Hepatocyte (in vitro differentiated cells): Measurements from ENCODE around the gene ALPL. TPM values are rescaled to one million over a fixed set of nuclear protein-coding genes. Genes with fewer than 3 reads are reported as not detected.

Experiments used
- DNase-seq: peaks from one replicate; pipeline ENCODE4 v3.0.0-alpha.2; 2016; ENCODE audit warnings: low spot score
- H2AFZ ChIP-seq: fragments of 200-600 bp; sonication (generic); 2 replicates; pipeline ENCODE4 v1.6.0; 2016; ENCODE audit warnings: antibody characterized with exemption, mild to moderate bottlenecking
- H3K27ac ChIP-seq: fragments of 200-600 bp; sonication (generic); 2 replicates; pipeline ENCODE4 v1.5.1; 2016; ENCODE audit warnings: mild to moderate bottlenecking
- H3K27me3 ChIP-seq: fragments of 200-600 bp; sonication (generic); 2 replicates; pipeline ENCODE4 v1.6.1; 2016
- H3K36me3 ChIP-seq: fragments of 200-600 bp; sonication (generic); replicated peaks from 2 replicates; pipeline ENCODE4 v1.5.1; 2016; ENCODE audit warnings: low read depth; ENCODE audit not compliant: insufficient read depth
- H3K4me1 ChIP-seq: fragments of 200-600 bp; sonication (generic); 2 replicates; pipeline ENCODE4 v1.5.1; 2016; ENCODE audit warnings: mild to moderate bottlenecking, moderate library complexity; ENCODE audit not compliant: insufficient read depth
- H3K4me2 ChIP-seq: fragments of 200-600 bp; sonication (generic); 2 replicates; pipeline ENCODE4 v1.6.0; 2016
- H3K4me3 ChIP-seq: fragments of 200-600 bp; sonication (generic); 2 replicates; pipeline ENCODE4 v1.5.1; 2016; ENCODE audit warnings: mild to moderate bottlenecking
- H3K79me2 ChIP-seq: fragments of 200-600 bp; sonication (generic); 2 replicates; pipeline ENCODE4 v1.6.0; 2017; ENCODE audit warnings: mild to moderate bottlenecking
- H3K9me2 ChIP-seq: fragments of 200-600 bp; sonication (generic); replicated peaks from 2 replicates; pipeline ENCODE4 v1.6.0; 2017; ENCODE audit warnings: mild to moderate bottlenecking; ENCODE audit not compliant: insufficient read depth
- H3K9me3 ChIP-seq: fragments of 200-600 bp; sonication (generic); 2 replicates; pipeline ENCODE4 v1.5.1; 2016; ENCODE audit warnings: low read depth, mild to moderate bottlenecking
- H4K20me1 ChIP-seq: fragments of 200-600 bp; sonication (generic); 2 replicates; pipeline ENCODE4 v1.6.0; 2016; ENCODE audit warnings: mild to moderate bottlenecking; ENCODE audit not compliant: insufficient read depth, poor library complexity, severe bottlenecking
- CTCF ChIP-seq: fragments of 200-600 bp; sonication (generic); IDR thresholded peaks from 2 replicates; pipeline ENCODE4 v1.5.1; 2016; ENCODE audit warnings: antibody characterized with exemption, mild to moderate bottlenecking; ENCODE audit not compliant: poor library complexity
- EZH2 ChIP-seq: fragments of 200-600 bp; sonication (generic); IDR thresholded peaks from 2 replicates; pipeline ENCODE4 v1.6.1; 2016; ENCODE audit warnings: antibody characterized with exemption, mild to moderate bottlenecking, borderline replicate concordance
- EZH2phosphoT487 ChIP-seq: fragments of 200-600 bp; sonication (generic); IDR thresholded peaks from one replicate; pipeline ENCODE4 v1.6.1; 2018; ENCODE audit warnings: antibody characterized with exemption, mild to moderate bottlenecking, low read depth, moderate library complexity; ENCODE audit not compliant: unreplicated experiment, severe bottlenecking
- WGBS: methylation state at CpG from one replicate; pipeline ENCODE4 v1.1.6; 2016; ENCODE audit warnings: low lambda C conversion rate; ENCODE audit errors: missing lambda C conversion rate; 5-methylcytosine and 5-hydroxymethylcytosine counted together
- polyA plus RNA-seq: library from polyadenylated mRNA; unstranded; fragments of >200 nt; fragmentation: Nextera tagmentation; extraction: Ambion mirVana; gene quantifications from 2 replicates; pipeline ENCODE4 v1.2.1, GENCODE V29; 2016
- total RNA-seq: library from RNA; depleted of rRNA; stranded (reverse); fragments of >200 nt; gene quantifications from 2 replicates; pipeline ENCODE4 v1.2.3, GENCODE V29; 2014

Gene ALPL
- total and polyA plus RNA-seq, 2 experiments from 2014 or later: 2.2 to 6.0 TPM

- DNase-seq: no peak
- TF ChIP-seq EZH2 (no peak), EZH2phosphoT487 (no peak), CTCF (no peak)
- H3K4me1 ChIP-seq: no peaks in the 10 kb centered on the region
- WGBS: 94% methylated on average over 11 of the region's 11 CpGs
- H4K20me1 ChIP-seq: no peaks in the 10 kb centered on the region
- H3K36me3 ChIP-seq: no peaks in the 10 kb centered on the region
- no peak overlapping the region for H2AFZ ChIP-seq
- H3K9me3 ChIP-seq: no peaks in the 10 kb centered on the region
- H3K4me3 ChIP-seq: no peak overlapping the region
- no peak overlapping the region for H3K27ac ChIP-seq
- H3K27me3 ChIP-seq: no peaks in the 10 kb centered on the region
- H3K79me2 ChIP-seq: no peaks in the 10 kb centered on the region
- H3K4me2 ChIP-seq: no peak overlapping the region
- H3K9me2 ChIP-seq: no peaks in the 10 kb centered on the region
These were observed 20.1 kb upstream of the ALPL start for GRCh38 chr1:21489146-21489545.

DNA sequence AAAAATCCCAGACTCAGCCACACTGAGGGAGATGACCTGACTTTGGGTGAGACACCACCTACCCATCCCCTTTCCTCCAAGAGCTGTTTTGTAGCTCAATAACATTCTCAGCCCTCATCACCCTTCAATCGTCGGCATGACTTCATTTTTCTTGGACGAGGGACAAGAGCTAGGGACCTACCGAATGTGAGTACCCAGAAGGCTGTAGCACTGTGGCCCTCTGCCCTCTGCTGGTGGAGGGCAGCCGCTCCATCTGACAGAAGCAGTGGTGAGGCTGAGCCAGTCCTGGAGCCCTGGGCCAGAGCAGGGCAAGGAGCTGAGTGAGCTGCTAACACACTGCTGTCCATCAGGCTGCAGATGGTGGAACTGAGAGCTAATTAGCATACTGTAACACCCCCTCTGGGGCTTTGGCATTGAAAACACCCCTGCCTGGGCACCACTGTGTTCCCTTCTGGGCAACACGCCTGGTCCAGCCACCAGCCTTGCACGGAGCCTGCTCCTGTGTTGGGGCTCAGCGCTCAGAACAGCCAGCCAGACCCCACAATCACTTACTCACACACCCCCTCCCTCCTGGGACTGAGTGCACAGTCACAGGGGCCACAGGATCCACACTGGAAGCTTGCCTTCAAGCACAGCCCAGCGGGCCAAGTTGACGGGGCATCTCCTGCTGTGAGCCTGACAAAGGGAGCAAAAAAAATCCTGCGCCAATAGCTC, 18.3 kb upstream of the ALPL start:
- Histone ChIP-seq H3K9me3 (no peaks in the 10 kb centered on the region), H3K4me2 (no peak overlapping the region), H3K4me3 (no peak overlapping the region), H3K4me1 (no peaks in the 10 kb centered on the region), H3K79me2 (no peaks in the 10 kb centered on the region), H4K20me1 (no peaks in the 10 kb centered on the region), H3K27me3 (no peaks in the 10 kb centered on the region), H2AFZ (no peak overlapping the region), H3K36me3 (no peaks in the 10 kb centered on the region), H3K9me2 (no peaks in the 10 kb centered on the region), H3K27ac (no peak overlapping the region)
- TF ChIP-seq CTCF (peak; percentile 73), EZH2 (no peak)
- peak; percentile 80 for DNase-seq
- 48% methylated on average over 11 of the region's 11 CpGs for WGBS

DNA sequence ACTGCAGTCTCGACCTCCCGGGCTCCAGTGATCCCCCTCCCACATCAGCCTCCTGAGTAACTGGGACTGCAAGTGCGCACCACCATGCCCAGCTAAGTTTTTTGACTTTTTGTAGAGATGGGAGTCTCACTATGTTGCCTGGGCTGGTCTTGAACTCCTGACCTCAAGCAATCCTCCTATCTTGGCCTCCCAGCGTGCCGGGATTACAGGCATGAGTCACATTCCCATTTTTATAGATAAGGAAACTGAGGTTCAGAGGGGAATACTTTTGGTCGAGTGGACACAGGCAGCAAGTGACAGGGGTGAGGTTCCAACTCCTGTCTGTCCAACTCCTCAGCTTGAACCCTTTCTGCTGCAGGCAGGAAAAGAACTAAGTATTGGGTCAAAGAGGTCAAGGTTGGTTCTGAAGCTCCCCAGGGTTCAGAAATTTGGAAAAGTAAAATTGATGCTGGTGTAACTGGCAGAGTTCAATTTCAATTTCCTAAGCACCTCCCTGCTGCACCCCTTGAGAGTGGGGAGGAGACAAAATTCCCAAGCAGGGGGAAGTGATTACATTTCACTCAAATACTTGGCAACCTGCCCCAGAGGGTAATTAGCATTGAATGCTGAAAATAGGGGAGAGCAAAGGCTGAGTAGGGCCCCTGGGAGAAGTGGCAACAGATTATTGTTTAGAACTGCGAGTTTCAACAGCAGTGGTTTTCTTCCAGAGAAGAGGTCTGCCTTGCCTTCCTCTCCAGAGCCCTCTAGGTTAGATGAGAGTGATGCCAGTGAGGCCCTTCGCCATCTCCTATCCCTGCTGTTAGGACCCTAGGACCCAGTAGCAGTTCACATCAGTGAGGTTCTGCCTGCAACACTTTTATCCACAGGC, 17.5 kb upstream of the ALPL start:
- no peaks in the 10 kb centered on the region for H3K36me3 ChIP-seq
- no peak overlapping the region for H3K4me2 ChIP-seq
- H4K20me1 ChIP-seq: no peaks in the 10 kb centered on the region
- no peaks in the 10 kb centered on the region for H3K9me3 ChIP-seq
- no peaks in the 10 kb centered on the region for H3K4me1 ChIP-seq
- TF ChIP-seq EZH2 (no peak), EZH2phosphoT487 (no peak)
- WGBS: 51% methylated on average over 8 of the region's 8 CpGs
- no peak overlapping the region for H3K27ac ChIP-seq
- H3K4me3 ChIP-seq: no peak overlapping the region
- no peaks in the 10 kb centered on the region for H3K79me2 ChIP-seq
- H2AFZ ChIP-seq: no peak overlapping the region
- no peak for DNase-seq
- no peaks in the 10 kb centered on the region for H3K9me2 ChIP-seq
- H3K27me3 ChIP-seq: no peaks in the 10 kb centered on the region

DNA sequence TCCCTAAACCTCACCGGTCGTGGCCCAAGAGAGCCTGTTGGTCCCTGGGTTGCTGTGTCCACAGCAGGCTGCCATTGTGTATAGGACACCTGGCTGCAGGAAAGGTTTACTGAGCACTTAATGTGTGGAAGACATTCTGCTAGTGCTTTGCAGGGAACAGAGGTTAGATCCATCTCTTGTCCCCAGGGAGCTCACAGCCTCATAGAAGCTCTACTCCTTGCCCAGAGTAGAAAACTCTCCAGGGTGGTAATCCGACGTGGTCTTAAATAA, 16.9 kb upstream of the ALPL start:
- Histone ChIP-seq H4K20me1 (no peaks in the 10 kb centered on the region), H3K4me1 (no peaks in the 10 kb centered on the region), H3K36me3 (no peaks in the 10 kb centered on the region), H3K27ac (no peak overlapping the region), H2AFZ (no peak overlapping the region), H3K4me3 (no peak overlapping the region), H3K9me3 (no peaks in the 10 kb centered on the region), H3K27me3 (no peaks in the 10 kb centered on the region), H3K4me2 (no peak overlapping the region), H3K79me2 (no peaks in the 10 kb centered on the region), H3K9me2 (no peaks in the 10 kb centered on the region)
- TF ChIP-seq EZH2 (no peak), CTCF (no peak), EZH2phosphoT487 (no peak)
- no peak for DNase-seq
- WGBS: 55% methylated on average over 4 of the region's 4 CpGs
